ENCODE data around the gene VANGL2.

DNA sequence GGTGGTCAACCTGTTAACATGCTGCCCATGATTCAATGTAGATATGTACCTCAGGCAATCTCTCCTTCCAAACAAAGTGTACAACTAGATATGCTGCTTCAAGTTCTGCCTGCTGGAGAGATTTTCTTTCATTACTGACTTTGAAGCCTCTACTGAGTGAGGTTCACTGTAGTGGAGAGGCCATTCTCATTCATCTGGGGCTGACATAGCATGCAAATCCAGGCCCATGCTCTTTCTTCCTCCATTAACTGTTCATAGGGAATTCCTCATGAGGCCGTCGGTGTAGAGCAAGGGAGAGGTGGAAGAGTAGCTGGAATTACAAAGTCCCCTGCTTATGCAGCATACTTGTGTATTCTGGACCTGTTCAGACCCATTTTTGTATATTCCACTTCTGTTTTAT lies 38.6 kb downstream of the VANGL2 start:
- no peak for TF ChIP-seq CTCF (IDR thresholded peaks at IDR 0.05)
- TF ChIP-seq POLR2A (IDR thresholded peaks at IDR 0.05) = no peak
